Pancreas (tissue), 10 donors: ENCODE results near the gene HOXA11. TPM values are rescaled to one million over a fixed set of nuclear protein-coding genes. Genes with fewer than 3 reads are reported as not detected.

Experiments used
- ATAC-seq, 4 donors: fragments of 200-7000 bp; cut with Tn5 transposase; one replicate each; pipeline versions ENCODE4 v1.8.0 to v1.9.1; 2020; ENCODE audit warnings: mild to moderate bottlenecking in 4 of 4, moderate library complexity in 4 of 4
- DNase-seq, 6 donors: peaks; one replicate each; pipeline ENCODE4 v3.0.0-alpha.2; 2020
- FAIRE-seq: peaks from 2 replicates; lab custom pipeline; 2012; peaks lifted over from hg19 to GRCh38; lab: Jason Lieb, UNC
- H3K27ac ChIP-seq, 4 donors: fragments of 200-600 bp; sonication (generic); 1 replicate in 3 of 4; 2 replicates in 1 of 4; pipeline versions ENCODE4 v1.5.0 to v1.8.0; 2020
- H3K27me3 ChIP-seq, 4 donors: fragments of 200-600 bp; one replicate each; pipeline ENCODE4 v1.8.0; 2021
- H3K36me3 ChIP-seq, 3 donors: fragments of 200-600 bp; sonication (generic) in 1 of 3; one replicate each; pipeline versions ENCODE4 v1.5.0 to v1.8.0; 2020 to 2021
- H3K4me1 ChIP-seq, 3 donors: fragments of 200-600 bp; one replicate each; pipeline ENCODE4 v1.8.0; 2021
- H3K4me3 ChIP-seq, 4 donors: fragments of 200-600 bp; sonication (generic) in 2 of 4; one replicate each; pipeline versions ENCODE4 v1.5.0 to v1.8.0; 2020 to 2021
- H3K9me3 ChIP-seq, 4 donors: fragments of 200-600 bp; one replicate each; pipeline ENCODE4 v1.8.0; 2021
- WGBS, 2 donors: extraction: QIAGEN DNeasy Blood & Tissue Kit; methylation state at CpG; one replicate each; pipeline ENCODE4 v1.1.7; 2013; 5-methylcytosine and 5-hydroxymethylcytosine counted together
- intact Hi-C, 3 donors: fragments of 100-400 bp; cut with DNase I; formaldehyde crosslinking; loops; one replicate each; pipeline versions ENCODE4 v1.11.1 to v1.14.2; 2022
- polyA plus RNA-seq, 2 donors: library from polyadenylated mRNA; stranded (reverse); fragments of 200-250 nt; gene quantifications; one replicate each; pipeline ENCODE4 v1.2.3, GENCODE V29; 2013
- total RNA-seq, 6 donors: library from RNA; stranded (reverse); fragmentation: NEBNext Ultra II Directional in 4 of 6; extraction: Animal tissue kit (Norgen Biotek cat#: 25700) in 4 of 6; gene quantifications; one replicate each; pipeline versions ENCODE4 v1.2.1 to v1.2.4, GENCODE V29; 2021 to 2023
- TF ChIP-seq, protein P1 (sequence below), 4 donors: fragments of 200-600 bp; sonication (generic) in 3 of 4; IDR thresholded peaks; one replicate each; pipeline versions ENCODE4 v1.5.0 to v1.8.0; 2021; ENCODE audit warnings: antibody characterized with exemption in 4 of 4
- donor health status: healthy with polysubstance abuse.
- donor health status: DM: no; HTN: no; CAD: no; lungs with moderate emphysema.
- donor health status: DM: no; HTN: no; CAD: no.
- donor health status: control.
- donor health status: control.
- donor health status: Bipolar disorder and iron deficiency.
- donor health status: DM: yes; HTN: yes; CAD: no.
- donor health status: DM: no; HTN: no; CAD: no.
- donor health status: DM: no; HTN: no; CAD: no.
- donor health status: DM: yes; HTN: yes; CAD: no.

Gene HOXA11
- total and polyA plus RNA-seq, 8 donors = not detected

DNA sequence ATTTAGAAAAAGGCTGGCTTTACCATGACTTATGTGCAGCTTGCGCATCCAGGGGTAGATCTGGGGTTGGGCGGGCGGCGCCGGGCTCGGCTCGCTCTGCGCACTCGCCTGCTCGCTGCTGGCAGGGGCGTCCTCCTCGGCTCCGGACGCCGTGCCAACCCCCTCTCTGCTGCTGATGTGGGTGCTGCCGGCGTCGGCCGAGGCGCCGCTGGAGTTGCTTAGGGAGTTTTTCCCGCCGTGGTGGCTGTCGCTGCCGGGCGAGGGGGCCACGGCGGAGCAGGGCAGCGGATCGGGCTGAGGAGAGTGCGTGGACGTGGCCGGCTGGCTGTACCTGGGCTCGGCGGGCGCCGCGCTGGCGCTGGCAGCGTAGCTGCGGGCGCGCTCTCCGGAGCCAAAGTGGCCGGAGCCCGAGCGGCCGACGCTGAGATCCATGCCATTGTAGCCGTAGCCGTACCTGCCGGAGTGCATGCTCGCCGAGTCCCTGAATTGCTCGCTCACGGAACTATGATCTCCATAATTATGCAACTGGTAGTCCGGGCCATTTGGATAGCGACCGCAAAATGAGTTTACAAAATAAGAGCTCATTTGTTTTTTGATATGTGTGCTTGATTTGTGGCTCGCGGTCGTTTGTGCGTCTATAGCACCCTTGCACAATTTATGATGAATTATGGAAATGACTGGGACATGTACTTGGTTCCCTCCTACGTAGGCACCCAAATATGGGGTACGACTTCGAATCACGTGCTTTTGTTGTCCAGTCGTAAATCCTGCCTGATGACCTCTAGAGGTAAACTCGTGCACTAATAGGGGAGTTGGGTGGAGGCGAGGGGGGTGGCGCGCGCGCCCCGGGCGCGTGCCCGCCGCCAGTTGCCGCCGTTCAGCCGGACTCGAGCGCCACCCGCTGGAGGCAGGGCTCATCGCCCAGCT lies 41.7 kb downstream of the HOXA11 start, which contains the start of gene HOXA5:
TSS of gene HOXA5 (minus strand) at position 659 of the 927 bp plus-strand sequence. CDS start at position 585, 74 bp downstream.
- peak within 1 kb of the TSS in 2 of 4 donors; percentile 50 to 66 for H3K27ac ChIP-seq
- DNase-seq = peak in 2 of 6 donors; percentile 61 to 64
- no peaks in the 10 kb centered on the region for H3K36me3 ChIP-seq
- no peak for FAIRE-seq
- intact Hi-C loops = no loop called here
- H3K27me3 ChIP-seq = peaks cover 11 to 87% (median 30%) of the 10 kb centered on the region in 4 donors
- H3K4me3 ChIP-seq = peak within 1 kb of the TSS; percentile 4 to 36 (median 20)
- peaks cover 0 to 5% (median 4%) of the 10 kb centered on the region in 3 donors for H3K4me1 ChIP-seq
- no peaks in the 10 kb centered on the region for H3K9me3 ChIP-seq
- TF ChIP-seq, protein P1, sequence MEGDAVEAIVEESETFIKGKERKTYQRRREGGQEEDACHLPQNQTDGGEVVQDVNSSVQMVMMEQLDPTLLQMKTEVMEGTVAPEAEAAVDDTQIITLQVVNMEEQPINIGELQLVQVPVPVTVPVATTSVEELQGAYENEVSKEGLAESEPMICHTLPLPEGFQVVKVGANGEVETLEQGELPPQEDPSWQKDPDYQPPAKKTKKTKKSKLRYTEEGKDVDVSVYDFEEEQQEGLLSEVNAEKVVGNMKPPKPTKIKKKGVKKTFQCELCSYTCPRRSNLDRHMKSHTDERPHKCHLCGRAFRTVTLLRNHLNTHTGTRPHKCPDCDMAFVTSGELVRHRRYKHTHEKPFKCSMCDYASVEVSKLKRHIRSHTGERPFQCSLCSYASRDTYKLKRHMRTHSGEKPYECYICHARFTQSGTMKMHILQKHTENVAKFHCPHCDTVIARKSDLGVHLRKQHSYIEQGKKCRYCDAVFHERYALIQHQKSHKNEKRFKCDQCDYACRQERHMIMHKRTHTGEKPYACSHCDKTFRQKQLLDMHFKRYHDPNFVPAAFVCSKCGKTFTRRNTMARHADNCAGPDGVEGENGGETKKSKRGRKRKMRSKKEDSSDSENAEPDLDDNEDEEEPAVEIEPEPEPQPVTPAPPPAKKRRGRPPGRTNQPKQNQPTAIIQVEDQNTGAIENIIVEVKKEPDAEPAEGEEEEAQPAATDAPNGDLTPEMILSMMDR (IDR thresholded peaks at IDR 0.05) = peak in 2 of 4 donors; percentile 12 to 25
- peak in 3 of 4 donors; percentile 62 to 70 (median 67) for ATAC-seq
- WGBS, 2 donors = 10 to 12% methylated on average over 72 to 86 of the region's 86 CpGs

DNA sequence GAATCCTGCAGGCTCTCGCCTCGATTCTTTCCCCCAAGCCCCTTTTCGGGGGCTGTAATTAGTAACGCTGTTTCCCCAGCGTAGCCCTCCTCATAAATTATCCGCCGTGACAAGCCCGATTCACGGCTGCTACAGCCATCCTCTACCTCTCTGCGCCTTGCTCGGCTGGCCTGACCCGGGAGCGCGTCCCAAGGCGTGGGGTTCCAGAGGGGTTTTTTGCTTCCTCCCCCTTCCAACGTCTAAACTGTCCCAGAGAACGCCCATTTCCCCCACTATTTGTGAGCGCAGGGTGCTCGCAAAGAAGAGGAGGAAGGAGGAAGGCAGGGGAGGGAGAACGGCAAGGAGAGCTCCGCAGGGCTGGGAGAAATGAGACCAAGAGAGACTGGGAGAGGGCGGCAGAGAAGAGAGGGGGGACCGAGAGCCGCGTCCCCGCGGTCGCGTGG lies 42.4 kb downstream of the HOXA11 start:
- no peak for FAIRE-seq

DNA sequence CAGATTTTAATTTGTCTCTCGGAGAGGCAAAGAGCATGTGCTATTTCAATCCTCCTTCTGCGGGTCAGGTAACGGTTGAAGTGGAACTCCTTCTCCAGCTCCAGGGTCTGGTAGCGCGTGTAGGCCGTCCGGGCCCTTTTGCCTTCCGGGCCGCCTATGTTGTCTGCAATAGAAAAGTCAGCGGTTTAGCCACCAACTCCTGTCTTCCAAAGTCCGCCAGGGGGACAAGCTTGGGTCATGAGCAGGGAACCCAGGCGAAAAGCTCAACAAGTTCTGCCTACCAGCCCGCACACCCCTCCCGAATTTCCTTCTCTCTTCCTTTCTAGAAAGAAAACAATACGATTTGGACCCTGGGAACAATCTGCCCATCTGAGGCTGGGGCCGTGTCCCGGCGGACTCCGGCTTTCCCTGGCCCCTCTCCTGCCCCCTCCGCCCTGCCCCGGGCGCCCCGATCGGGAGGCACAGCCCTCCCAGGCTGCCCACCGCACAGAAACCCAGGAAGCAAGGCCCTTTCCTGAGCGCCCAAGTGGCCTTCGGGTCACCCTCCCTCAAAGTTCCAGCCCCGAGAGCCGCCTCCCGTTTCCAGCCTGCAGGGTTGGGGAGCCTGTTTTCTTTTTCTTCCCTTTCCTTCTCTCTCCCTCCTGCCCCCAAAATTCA lies 43.0 kb downstream of the HOXA11 start:
- FAIRE-seq = no peak
- 9 to 15% methylated on average over 30 of the region's 30 CpGs for WGBS, 2 donors
- DNase-seq = peak in 2 of 6 donors; percentile 50 to 62
- ATAC-seq = no peak
- Histone ChIP-seq H3K9me3 (no peaks in the 10 kb centered on the region), H3K27ac (peak overlapping the region in 2 of 4 donors; percentile 50 to 66), H3K4me1 (peaks cover 0 to 4% (median 3%) of the 10 kb centered on the region in 3 donors), H3K4me3 (peak overlapping the region in 3 of 4 donors; percentile 4 to 36 (median 25)), H3K27me3 (peaks cover 2 to 86% (median 28%) of the 10 kb centered on the region in 4 donors), H3K36me3 (no peaks in the 10 kb centered on the region)
- TF ChIP-seq, protein P1 (IDR thresholded peaks at IDR 0.05) = no peak
- intact Hi-C loops = no loop called here

More for the DNA sequence above, 42.4 kb downstream of the HOXA11 start:
- peak in 1 of 6 donors; percentile 25 for DNase-seq
- H3K36me3 ChIP-seq = no peaks in the 10 kb centered on the region
- TF ChIP-seq, protein P1 (IDR thresholded peaks at IDR 0.05) = no peak
- no peaks in the 10 kb centered on the region for H3K9me3 ChIP-seq
- H3K27me3 ChIP-seq = peaks cover 5 to 87% (median 30%) of the 10 kb centered on the region in 4 donors
- peaks cover 0 to 4% (median 3%) of the 10 kb centered on the region in 3 donors for H3K4me1 ChIP-seq
- ATAC-seq = peak in 2 of 4 donors; percentile 5 to 12
- 3 to 11% methylated on average over 29 of the region's 29 CpGs for WGBS, 2 donors
- intact Hi-C loops = no loop called here
- H3K4me3 ChIP-seq = peak overlapping the region in 3 of 4 donors; percentile 4 to 36 (median 25)
- peak overlapping the region in 2 of 4 donors; percentile 50 to 66 for H3K27ac ChIP-seq

DNA sequence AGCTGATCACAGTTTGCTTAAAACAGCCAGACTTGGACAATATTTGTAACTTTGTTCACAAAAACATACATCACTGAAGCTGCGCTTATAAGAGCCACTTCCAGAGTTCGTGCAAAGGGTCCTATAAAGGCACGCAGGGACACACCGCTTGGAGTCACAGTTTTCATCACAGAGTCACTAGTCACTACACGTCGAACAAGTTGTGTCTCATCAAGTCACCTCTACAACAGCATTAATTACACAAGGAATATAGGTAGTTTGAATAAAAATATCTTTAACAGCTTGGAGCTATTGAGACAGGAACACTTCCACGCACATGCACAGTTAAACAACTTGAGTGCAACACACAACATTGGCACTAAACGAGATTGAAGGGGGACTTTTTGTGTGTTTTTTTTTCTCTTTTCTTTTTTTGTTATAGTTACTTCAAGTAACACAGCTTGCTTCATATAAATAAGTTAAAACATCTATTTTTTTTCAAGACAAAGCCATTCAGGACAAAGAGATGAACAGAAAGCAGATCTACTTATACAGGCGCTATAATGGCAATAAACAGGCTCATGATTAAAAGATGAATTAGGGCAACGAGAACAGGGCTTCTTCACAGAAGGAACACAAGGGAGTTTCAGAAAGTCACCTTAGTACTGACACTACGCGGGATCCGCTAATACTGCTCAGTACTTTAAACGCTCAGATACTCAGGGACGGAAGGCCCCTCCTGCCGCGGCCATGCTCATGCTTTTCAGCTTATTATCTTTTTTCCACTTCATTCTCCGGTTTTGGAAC lies 43.7 kb downstream of the HOXA11 start:
- WGBS, 2 donors = 23 to 29% methylated on average over 18 of the region's 18 CpGs
- Histone ChIP-seq H3K9me3 (no peaks in the 10 kb centered on the region), H3K4me3 (no peak overlapping the region), H3K27ac (no peak overlapping the region), H3K27me3 (peaks cover 2 to 84% (median 23%) of the 10 kb centered on the region in 4 donors), H3K4me1 (peaks cover 0 to 4% (median 3%) of the 10 kb centered on the region in 3 donors), H3K36me3 (no peaks in the 10 kb centered on the region)
- no peak for ATAC-seq
- no peak for DNase-seq
- intact Hi-C loops = no loop called here
- TF ChIP-seq, protein P1 (IDR thresholded peaks at IDR 0.05) = no peak
- no peak for FAIRE-seq
